Measurements from ENCODE around the gene BIRC5. TPM values are rescaled to one million over a fixed set of nuclear protein-coding genes. Genes with fewer than 3 reads are reported as not detected.

Gene BIRC5
- total RNA-seq, 1 donor from 2014 or later, result 134 TPM

DNA sequence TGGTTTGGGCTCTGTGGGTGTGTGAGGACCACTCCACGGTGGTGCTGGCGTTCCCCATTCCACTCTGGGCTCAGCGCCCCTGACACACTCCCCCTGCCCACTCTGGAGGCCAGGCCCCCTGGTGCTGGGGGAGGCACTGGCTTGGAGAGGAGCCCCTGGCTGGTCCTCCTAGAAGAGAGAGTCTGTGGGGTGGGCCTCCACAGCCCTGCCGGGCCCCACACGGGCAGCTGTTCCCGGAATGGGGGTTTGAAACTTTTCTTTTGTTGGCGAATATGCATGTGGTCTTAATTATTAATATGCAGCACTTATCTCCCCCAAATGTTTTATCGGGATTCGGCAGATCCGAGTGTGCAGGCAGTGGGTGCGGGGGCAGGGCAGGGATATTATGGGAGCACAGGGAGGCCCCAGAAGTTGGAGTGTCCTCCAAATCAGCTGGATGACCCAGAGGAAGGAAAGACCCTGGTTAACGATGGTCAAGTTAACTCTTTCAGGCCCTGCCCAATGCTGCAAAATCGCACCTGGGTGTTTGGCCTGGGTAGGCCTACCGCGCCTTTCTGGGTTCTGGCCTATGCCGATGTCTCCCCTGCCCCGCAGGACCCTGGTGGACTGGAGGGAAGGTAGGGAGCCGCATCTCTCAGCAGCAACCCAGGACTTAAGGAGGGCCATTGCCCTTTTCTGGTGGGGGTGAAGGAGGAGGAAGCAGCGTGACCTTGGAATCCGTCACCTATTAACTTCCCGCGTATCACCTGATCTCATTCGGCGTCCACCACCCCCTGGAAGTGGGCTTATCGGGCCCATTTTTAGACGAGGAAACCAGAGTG lies 53.4 kb downstream of the BIRC5 start:
- Mint-ChIP-seq H3K4me3 (no peak overlapping the region), H3K4me1 (peaks cover 41% of the 10 kb centered on the region)

DNA sequence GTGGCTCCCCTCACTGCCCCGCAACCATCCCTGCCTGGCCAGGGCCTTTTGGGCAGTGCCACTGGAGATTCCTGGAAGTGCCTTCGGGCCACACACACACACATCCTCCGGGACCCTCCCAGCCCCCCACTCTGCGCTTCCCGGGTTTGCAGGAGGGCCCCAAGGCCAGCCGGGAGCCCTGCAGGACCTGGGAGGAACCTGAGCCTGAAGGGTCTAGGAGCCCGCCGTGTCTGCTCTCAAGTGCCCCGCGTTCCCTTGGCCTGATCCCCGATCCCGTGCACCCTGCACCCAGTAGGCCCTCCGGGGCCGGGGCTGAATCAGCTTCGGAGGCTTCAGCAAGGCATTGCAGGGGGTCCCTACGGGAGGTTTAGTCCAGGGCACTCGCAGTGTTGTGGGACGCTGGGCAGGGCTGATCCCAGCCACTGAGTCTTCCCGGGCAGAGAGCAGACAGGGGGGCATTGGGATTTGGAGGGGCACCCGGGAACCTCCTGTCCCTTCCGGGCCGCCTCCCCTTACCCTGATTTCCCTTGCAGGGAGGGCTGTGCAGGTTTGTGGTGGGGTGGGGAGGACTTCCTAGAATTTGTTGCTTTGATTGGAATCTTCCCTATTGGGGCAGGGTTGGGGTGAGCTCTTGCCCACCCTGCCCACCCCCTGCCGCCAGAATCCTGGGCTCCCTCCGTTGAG lies 54.3 kb downstream of the BIRC5 start:
- no peak for DNase-seq (ENCODE audit: low read depth, low spot score)
- H3K4me1 Mint-ChIP-seq, result peaks cover 38% of the 10 kb centered on the region
- no peaks in the 10 kb centered on the region for H3K36me3 Mint-ChIP-seq (ENCODE audit: low read depth)
- TF ChIP-seq, protein P1, sequence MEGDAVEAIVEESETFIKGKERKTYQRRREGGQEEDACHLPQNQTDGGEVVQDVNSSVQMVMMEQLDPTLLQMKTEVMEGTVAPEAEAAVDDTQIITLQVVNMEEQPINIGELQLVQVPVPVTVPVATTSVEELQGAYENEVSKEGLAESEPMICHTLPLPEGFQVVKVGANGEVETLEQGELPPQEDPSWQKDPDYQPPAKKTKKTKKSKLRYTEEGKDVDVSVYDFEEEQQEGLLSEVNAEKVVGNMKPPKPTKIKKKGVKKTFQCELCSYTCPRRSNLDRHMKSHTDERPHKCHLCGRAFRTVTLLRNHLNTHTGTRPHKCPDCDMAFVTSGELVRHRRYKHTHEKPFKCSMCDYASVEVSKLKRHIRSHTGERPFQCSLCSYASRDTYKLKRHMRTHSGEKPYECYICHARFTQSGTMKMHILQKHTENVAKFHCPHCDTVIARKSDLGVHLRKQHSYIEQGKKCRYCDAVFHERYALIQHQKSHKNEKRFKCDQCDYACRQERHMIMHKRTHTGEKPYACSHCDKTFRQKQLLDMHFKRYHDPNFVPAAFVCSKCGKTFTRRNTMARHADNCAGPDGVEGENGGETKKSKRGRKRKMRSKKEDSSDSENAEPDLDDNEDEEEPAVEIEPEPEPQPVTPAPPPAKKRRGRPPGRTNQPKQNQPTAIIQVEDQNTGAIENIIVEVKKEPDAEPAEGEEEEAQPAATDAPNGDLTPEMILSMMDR (conservative IDR thresholded peaks at IDR 0.05), result no peak
- no peak overlapping the region for H3K27ac Mint-ChIP-seq (ENCODE audit: unreplicated experiment)
- H3K4me3 Mint-ChIP-seq, result peak overlapping the region; percentile 41
- no peaks in the 10 kb centered on the region for H3K9me3 Mint-ChIP-seq
- no peaks in the 10 kb centered on the region for H3K27me3 Mint-ChIP-seq (ENCODE audit: low read depth)

More for the DNA sequence above, 53.4 kb downstream of the BIRC5 start:
- TF ChIP-seq, protein P1 (conservative IDR thresholded peaks at IDR 0.05), result no peak
- H3K36me3 Mint-ChIP-seq (ENCODE audit: low read depth), result no peaks in the 10 kb centered on the region
- DNase-seq (ENCODE audit: low read depth, low spot score), result no peak
- H3K27me3 Mint-ChIP-seq (ENCODE audit: low read depth), result no peaks in the 10 kb centered on the region
- H3K27ac Mint-ChIP-seq (ENCODE audit: unreplicated experiment), result no peak overlapping the region
- no peaks in the 10 kb centered on the region for H3K9me3 Mint-ChIP-seq

DNA sequence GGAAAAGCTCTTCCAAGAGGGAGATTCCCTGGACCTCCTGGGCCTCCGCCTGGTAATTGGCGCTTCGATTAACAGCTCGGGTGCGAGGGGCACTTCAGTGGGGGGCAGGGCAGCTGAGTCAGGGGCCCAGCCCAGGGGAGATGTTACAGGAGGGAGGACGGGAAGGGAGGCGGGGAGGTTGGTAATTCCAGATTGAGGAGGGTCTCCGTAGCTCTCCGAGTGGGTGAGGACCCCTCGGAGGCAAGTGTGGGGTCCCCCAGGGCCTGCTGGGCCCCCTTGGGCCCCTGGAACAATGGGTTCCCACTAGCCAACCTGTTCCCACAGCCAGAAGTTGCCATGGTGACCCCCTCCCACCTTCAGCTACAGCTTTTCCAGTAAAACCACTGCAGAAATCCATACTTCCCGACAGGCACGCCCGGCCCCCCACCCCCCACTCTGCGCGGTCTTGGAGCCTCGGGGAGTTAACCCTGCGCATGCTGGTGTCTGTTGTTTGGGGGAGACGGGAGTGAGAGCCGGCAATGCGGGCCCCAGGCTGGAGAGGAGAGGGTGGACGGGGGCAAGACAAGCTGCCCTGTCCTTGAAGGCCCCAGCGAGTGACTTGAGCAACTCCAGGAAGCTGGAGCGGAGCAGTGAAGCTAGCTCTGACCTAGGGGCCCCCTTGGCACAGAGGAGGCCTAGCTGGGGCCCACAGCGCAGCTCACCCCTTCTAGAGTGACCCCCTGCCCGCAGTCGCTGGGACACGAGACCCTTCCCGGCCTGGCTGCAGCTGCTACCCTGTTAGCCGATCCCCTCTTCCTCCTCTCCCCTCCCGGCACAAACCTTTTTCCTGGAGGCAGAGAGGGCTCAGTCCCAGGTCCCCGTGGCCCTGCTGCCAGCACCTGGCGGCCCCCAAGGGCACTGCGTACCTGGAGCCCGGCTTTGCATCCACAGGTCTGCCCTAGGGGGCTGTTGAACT lies 55.2 kb downstream of the BIRC5 start:
- Mint-ChIP-seq H3K9me3 (no peaks in the 10 kb centered on the region), H3K4me1 (peaks cover 38% of the 10 kb centered on the region), H3K27me3 (ENCODE audit: low read depth) (no peaks in the 10 kb centered on the region), H3K27ac (ENCODE audit: unreplicated experiment) (peak overlapping the region; percentile 35), H3K4me3 (peak overlapping the region; percentile 41), H3K36me3 (ENCODE audit: low read depth) (no peaks in the 10 kb centered on the region)
- TF ChIP-seq, protein P1 (conservative IDR thresholded peaks at IDR 0.05), result no peak
- no peak for DNase-seq (ENCODE audit: low read depth, low spot score)

DNA sequence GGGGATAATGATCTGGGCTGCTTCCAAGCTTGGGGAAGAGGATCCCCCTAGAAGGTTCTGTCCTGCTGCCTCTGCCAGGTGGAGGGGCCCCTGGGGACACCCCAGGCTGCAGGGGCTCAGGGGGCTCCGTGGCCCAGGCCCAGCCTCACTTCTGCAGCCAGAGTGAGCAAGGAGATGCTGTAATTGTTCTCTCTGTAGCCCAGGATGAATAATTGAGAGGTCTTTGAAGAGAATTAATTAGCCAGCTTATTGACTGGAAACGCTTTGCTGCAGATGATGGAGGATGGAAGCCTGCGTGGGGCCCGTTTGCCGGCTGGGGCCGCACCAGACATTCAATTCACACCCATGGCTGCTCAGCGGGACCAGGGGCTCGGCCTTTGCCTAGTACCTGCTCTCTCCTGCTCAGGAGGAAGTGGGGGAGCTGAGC lies 55.9 kb downstream of the BIRC5 start:
- TF ChIP-seq, protein P1 (conservative IDR thresholded peaks at IDR 0.05), result no peak
- DNase-seq (ENCODE audit: low read depth, low spot score), result no peak
- no peak overlapping the region for H3K4me3 Mint-ChIP-seq
- H3K36me3 Mint-ChIP-seq (ENCODE audit: low read depth), result no peaks in the 10 kb centered on the region
- H3K27ac Mint-ChIP-seq (ENCODE audit: unreplicated experiment), result no peak overlapping the region
- no peaks in the 10 kb centered on the region for H3K9me3 Mint-ChIP-seq
- peaks cover 32% of the 10 kb centered on the region for H3K4me1 Mint-ChIP-seq
- H3K27me3 Mint-ChIP-seq (ENCODE audit: low read depth), result no peaks in the 10 kb centered on the region
